Bronchial epithelial cell (primary cell): ENCODE data around the gene TRIM39. TPM values are rescaled to one million over a fixed set of nuclear protein-coding genes. Genes with fewer than 3 reads are reported as not detected.

Source experiments
- DNase-seq: peaks from one replicate; pipeline ENCODE4 v3.0.0-alpha.2; 2010; ENCODE audit warnings: low read depth
- FAIRE-seq: peaks from 2 replicates; lab custom pipeline; 2011; peaks lifted over from hg19 to GRCh38; lab: Jason Lieb, UNC
- H3K27me3 ChIP-seq: 2 replicates; pipeline ENCODE4 v1.5.1; 2011; ENCODE audit warnings: low read length; ENCODE audit not compliant: control insufficient read depth, insufficient read depth
- H3K36me3 ChIP-seq: 2 replicates; pipeline ENCODE4 v1.5.1; 2011; ENCODE audit warnings: low read length; ENCODE audit not compliant: control insufficient read depth, insufficient read depth
- H3K4me3 ChIP-seq: 2 replicates; pipeline ENCODE4 v1.5.1; 2011; ENCODE audit warnings: mild to moderate bottlenecking, low read depth, low read length, control low read depth
- CTCF ChIP-seq: IDR thresholded peaks from 2 replicates; pipeline ENCODE4 v1.5.1; 2011; ENCODE audit warnings: mild to moderate bottlenecking, moderate library complexity, low read length, control low read depth, inconsistent platforms; ENCODE audit not compliant: insufficient read depth, severe bottlenecking
- total RNA-seq: library from RNA; depleted of rRNA; stranded (reverse); fragments of >200 nt; gene quantifications from 2 replicates; pipeline ENCODE4 v1.2.1, GENCODE V29; 2014

TRIM39 gene
- total RNA-seq, 1 donor from 2014 or later, result 8.4 TPM

GRCh38 chr6:30304002-30304401, 22.7 kb upstream of the TRIM39 start:
- H3K27me3 ChIP-seq, result no peaks in the 10 kb centered on the region
- no peak for TF ChIP-seq CTCF
- no peak for DNase-seq
- H3K36me3 ChIP-seq, result peaks cover 9% of the 10 kb centered on the region
- no peak overlapping the region for H3K4me3 ChIP-seq
- FAIRE-seq, result no peak

- no peak for TF ChIP-seq CTCF
- H3K36me3 ChIP-seq, result peaks cover 5% of the 10 kb centered on the region
- no peak overlapping the region for H3K4me3 ChIP-seq
- no peaks in the 10 kb centered on the region for H3K27me3 ChIP-seq
- FAIRE-seq (no peak), DNase-seq (no peak)
These were observed 15.6 kb upstream of the TRIM39 start for GRCh38 chr6:30311101-30311500.

- Histone ChIP-seq H3K36me3 (peaks cover 4% of the 10 kb centered on the region), H3K4me3 (no peak overlapping the region), H3K27me3 (no peaks in the 10 kb centered on the region)
- FAIRE-seq (no peak), DNase-seq (no peak)
- no peak for TF ChIP-seq CTCF
These were observed 15.1 kb upstream of the TRIM39 start for GRCh38 chr6:30311671-30312070.

DNA sequence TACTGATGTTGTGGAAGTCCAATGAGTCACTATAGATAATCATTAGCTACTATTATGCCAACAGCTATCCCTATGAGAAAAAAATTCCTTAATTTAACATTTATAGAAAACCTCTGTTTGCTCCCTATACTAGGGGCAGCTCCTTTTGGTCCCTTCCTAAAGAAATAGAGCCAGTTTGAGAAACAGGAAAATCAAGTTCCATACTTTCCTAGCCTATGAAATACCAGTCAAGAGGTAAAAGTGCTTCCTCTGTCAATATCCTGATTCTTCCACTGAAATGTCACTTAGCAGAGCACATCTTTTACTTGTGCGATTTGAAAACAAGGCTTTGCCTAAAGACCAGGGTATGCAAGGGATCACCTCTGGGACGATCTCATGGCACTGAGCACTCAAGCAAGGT, 14.5 kb upstream of the TRIM39 start:
- no peak for FAIRE-seq
- TF ChIP-seq CTCF, result no peak
- no peaks in the 10 kb centered on the region for H3K27me3 ChIP-seq
- DNase-seq, result no peak
- H3K36me3 ChIP-seq, result peaks cover 4% of the 10 kb centered on the region
- H3K4me3 ChIP-seq, result no peak overlapping the region

GRCh38 chr6:30312676-30313321, 13.9 kb upstream of the TRIM39 start:
- Histone ChIP-seq H3K36me3 (peaks cover 7% of the 10 kb centered on the region), H3K27me3 (no peaks in the 10 kb centered on the region), H3K4me3 (no peak overlapping the region)
- TF ChIP-seq CTCF, result no peak
- DNase-seq (no peak), FAIRE-seq (no peak)

DNA sequence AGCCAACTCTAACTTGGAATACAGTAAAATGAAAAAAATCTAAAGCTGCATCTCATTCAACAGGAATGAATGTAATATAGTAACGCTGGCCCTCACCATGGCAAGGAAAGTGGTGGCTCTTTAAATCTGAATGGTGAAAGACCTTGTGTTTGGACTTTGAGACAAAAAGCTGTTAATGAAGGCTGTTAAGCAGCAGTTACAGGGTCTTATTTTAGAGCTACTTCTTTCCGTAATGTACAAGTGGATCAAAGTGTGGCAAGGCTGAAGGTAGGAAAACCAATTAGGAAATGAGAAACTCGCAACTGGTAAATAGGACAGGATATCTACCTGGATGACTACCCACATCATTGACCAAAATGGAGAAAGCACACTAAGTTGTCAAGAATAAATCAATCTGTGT, 11.6 kb upstream of the TRIM39 start:
- no peak for TF ChIP-seq CTCF
- H3K27me3 ChIP-seq, result no peaks in the 10 kb centered on the region
- no peak for DNase-seq
- no peak overlapping the region for H3K4me3 ChIP-seq
- FAIRE-seq, result no peak
- peaks cover 7% of the 10 kb centered on the region for H3K36me3 ChIP-seq
